Measurements from ENCODE around the gene PAGR1.

The PAGR1 gene

DNA sequence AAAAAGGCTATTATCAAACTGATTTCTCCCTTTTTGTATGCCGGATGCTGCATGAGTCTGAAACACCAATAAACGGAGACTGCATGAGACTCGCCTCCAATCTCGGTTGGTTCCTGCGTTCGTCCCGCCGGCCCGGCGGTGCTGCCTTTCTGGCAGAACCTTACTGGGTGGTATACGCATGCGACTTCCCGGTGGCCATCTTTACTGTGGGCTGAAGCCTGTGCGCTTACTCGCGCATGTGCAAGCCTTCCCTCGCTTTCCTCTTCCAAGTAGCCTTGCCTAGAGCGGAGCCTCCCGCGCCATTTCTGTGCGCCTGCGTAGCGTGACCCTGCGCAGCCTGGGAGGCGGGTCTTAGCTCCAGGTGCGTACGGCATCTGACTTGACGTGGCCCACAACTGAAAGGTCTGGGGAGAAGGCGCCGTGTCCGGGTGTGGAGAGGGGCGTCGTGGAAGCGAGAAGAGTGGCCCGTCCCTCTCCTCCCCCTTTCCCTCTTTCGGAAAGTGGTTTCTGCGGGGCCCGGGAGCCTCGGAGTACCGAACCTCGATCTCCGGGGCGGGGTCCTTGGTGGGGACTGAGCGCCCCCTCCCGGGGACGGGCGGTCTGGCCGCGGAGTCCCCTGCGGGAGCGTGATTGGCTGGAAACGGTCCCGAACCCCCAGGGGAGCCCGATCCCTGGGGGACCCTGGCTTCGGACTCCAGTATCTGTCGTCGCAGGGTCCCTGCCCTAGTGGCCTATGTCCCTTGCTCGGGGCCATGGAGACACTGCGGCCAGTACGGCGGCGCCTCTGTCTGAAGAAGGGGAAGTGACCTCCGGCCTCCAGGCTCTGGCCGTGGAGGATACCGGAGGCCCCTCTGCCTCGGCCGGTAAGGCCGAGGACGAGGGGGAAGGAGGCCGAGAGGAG lies at the start of gene PAGR1:
Gene PAGR1, plus strand, starts transcription at position 360 of the 901 bp plus-strand sequence. Its CDS starts 374 bp downstream, at position 734.
- Histone ChIP-seq H3K4me3 (ENCODE audit: severe bottlenecking) (peak within 1 kb of the TSS; percentile 57), H3K27me3 (ENCODE audit: insufficient read depth, poor library complexity, severe bottlenecking) (no peaks in the 10 kb centered on the region), H3K36me3 (ENCODE audit: low read depth) (peaks cover 27% of the 10 kb centered on the region), H3K4me1 (ENCODE audit: insufficient read depth, poor library complexity, severe bottlenecking) (peaks cover 9% of the 10 kb centered on the region), H3K27ac (ENCODE audit: poor library complexity, severe bottlenecking) (peak within 1 kb of the TSS; percentile 79), H3K9me3 (ENCODE audit: severe bottlenecking) (no peaks in the 10 kb centered on the region)
- DNase-seq (ENCODE audit: low spot score) (peak; percentile 96), ATAC-seq (ENCODE audit: low read depth) (peak; percentile 54)
- TF ChIP-seq CTCF (IDR thresholded peaks at IDR 0.05; ENCODE audit: poor library complexity, severe bottlenecking): peak; percentile 97

DNA sequence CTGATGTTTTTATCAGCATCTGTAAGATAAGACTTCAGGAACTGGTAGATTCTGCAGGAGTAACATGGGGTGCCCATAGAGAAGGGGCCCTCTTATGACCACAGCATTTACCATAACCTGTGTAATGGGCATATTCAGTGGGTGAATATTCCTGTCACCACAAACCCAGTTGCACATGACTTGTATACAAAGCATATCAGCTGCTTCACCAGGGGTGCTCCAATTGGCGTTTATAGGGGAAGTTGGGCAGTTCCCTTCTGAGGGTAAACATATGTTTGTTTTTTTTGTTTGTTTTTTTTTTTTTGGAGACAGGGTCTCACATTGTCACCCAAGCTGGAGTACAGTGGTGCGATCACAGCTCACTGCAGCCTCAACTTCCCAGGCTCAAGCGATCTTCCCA lies 49.4 kb upstream of the PAGR1 start:
- no peak for DNase-seq (ENCODE audit: low spot score)
- no peak for TF ChIP-seq CTCF (IDR thresholded peaks at IDR 0.05; ENCODE audit: poor library complexity, severe bottlenecking)
- no peak for ATAC-seq (ENCODE audit: low read depth)
- H3K4me3 ChIP-seq (ENCODE audit: severe bottlenecking): no peak overlapping the region
- H3K9me3 ChIP-seq (ENCODE audit: severe bottlenecking): no peaks in the 10 kb centered on the region
- H3K27me3 ChIP-seq (ENCODE audit: insufficient read depth, poor library complexity, severe bottlenecking): no peaks in the 10 kb centered on the region
- peaks cover 2% of the 10 kb centered on the region for H3K4me1 ChIP-seq (ENCODE audit: insufficient read depth, poor library complexity, severe bottlenecking)
- no peaks in the 10 kb centered on the region for H3K36me3 ChIP-seq (ENCODE audit: low read depth)
- no peak overlapping the region for H3K27ac ChIP-seq (ENCODE audit: poor library complexity, severe bottlenecking)

DNA sequence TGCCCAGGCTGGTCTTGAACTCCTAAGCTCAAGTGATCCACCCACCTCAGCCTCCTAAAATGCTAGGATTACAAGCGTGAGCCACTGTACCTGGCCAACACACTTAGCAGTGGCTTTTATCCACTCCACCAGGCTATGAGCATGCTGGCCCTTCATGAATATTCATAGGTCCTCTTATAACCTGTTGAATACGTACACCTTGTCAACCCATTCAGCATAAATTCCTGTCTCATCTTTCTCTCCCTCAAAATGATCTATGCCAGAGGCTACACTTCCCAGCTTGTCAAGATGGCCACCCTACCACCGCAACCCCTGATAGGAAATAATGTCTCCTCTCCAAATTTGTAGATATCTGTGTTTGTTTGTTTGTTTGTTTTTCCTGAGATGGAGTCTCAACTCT lies 48.9 kb upstream of the PAGR1 start:
- peaks cover 2% of the 10 kb centered on the region for H3K4me1 ChIP-seq (ENCODE audit: insufficient read depth, poor library complexity, severe bottlenecking)
- H3K4me3 ChIP-seq (ENCODE audit: severe bottlenecking): no peak overlapping the region
- DNase-seq (ENCODE audit: low spot score): no peak
- H3K27me3 ChIP-seq (ENCODE audit: insufficient read depth, poor library complexity, severe bottlenecking): no peaks in the 10 kb centered on the region
- no peak overlapping the region for H3K27ac ChIP-seq (ENCODE audit: poor library complexity, severe bottlenecking)
- TF ChIP-seq CTCF (IDR thresholded peaks at IDR 0.05; ENCODE audit: poor library complexity, severe bottlenecking): no peak
- no peak for ATAC-seq (ENCODE audit: low read depth)
- H3K36me3 ChIP-seq (ENCODE audit: low read depth): no peaks in the 10 kb centered on the region
- no peaks in the 10 kb centered on the region for H3K9me3 ChIP-seq (ENCODE audit: severe bottlenecking)

DNA sequence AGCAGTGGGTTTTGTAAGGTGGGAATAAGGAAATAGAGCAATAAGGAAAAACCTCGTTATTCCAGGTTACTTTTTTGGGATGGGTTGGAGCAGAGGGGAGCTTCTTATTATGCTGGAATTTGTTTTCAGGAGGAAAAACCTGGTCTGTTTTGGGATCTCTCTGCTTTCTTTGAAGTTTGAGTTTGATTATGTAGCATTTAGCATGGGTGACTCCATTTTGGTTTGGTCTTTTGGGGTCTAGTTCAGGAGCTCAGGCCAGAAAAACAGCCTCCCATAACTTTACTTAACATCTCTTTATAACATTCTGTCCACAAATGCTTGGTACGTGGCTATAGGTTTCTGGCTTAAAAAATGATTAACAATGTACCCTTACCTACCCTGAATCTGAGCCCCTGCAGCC lies 46.4 kb upstream of the PAGR1 start:
- H3K4me1 ChIP-seq (ENCODE audit: insufficient read depth, poor library complexity, severe bottlenecking): peaks cover 2% of the 10 kb centered on the region
- no peak overlapping the region for H3K27ac ChIP-seq (ENCODE audit: poor library complexity, severe bottlenecking)

More for the DNA sequence above, 46.4 kb upstream of the PAGR1 start:
- H3K9me3 ChIP-seq (ENCODE audit: severe bottlenecking): no peaks in the 10 kb centered on the region
- no peak overlapping the region for H3K4me3 ChIP-seq (ENCODE audit: severe bottlenecking)
- ATAC-seq (ENCODE audit: low read depth) (no peak), DNase-seq (ENCODE audit: low spot score) (no peak)
- no peaks in the 10 kb centered on the region for H3K27me3 ChIP-seq (ENCODE audit: insufficient read depth, poor library complexity, severe bottlenecking)
- no peak for TF ChIP-seq CTCF (IDR thresholded peaks at IDR 0.05; ENCODE audit: poor library complexity, severe bottlenecking)
- H3K36me3 ChIP-seq (ENCODE audit: low read depth): no peaks in the 10 kb centered on the region
